Renal cortex interstitium (tissue), 11 donors: ENCODE measurements around the gene BAIAP2L2. TPM values are rescaled to one million over a fixed set of nuclear protein-coding genes. Genes with fewer than 3 reads are reported as not detected.

Experiments used
- DNase-seq, 11 donors: peaks; one replicate each; pipeline ENCODE4 v3.0.0-alpha.2; 2013; ENCODE audit warnings: low read depth in 9 of 11, low spot score in 4 of 11; ENCODE audit errors: extremely low read depth in 1 of 11
- polyA plus RNA-seq, 3 donors: library from polyadenylated mRNA; unstranded; fragments of 120-200 nt; gene quantifications; one replicate each; pipeline ENCODE4 v1.2.1, GENCODE V29; 2013; ENCODE audit not compliant: insufficient read length in 3 of 3

BAIAP2L2 gene
- polyA plus RNA-seq, 3 donors = 5.8 to 11.3 (median 7.5) TPM

- no peak for DNase-seq
Observed at GRCh38 chr22:38111925-38112355, 1.5 kb upstream of the BAIAP2L2 start.

- peak in 3 of 11 donors; percentile 20 to 43 (median 29) for DNase-seq
Observed at GRCh38 chr22:38110863-38111852, 674 bp upstream of the BAIAP2L2 start.

- DNase-seq = peak in 1 of 11 donors; percentile 54
Observed at GRCh38 chr22:38109371-38110001, 998 bp downstream of the BAIAP2L2 start.

GRCh38 chr22:38108561-38109319 lies 1.7 kb downstream of the BAIAP2L2 start:
- DNase-seq = no peak

- DNase-seq = no peak
Observed at GRCh38 chr22:38107692-38108515, 2.6 kb downstream of the BAIAP2L2 start.

- no peak for DNase-seq
Observed at GRCh38 chr22:38106814-38107578, 3.5 kb downstream of the BAIAP2L2 start.

GRCh38 chr22:38104084-38104483 lies 6.4 kb downstream of the BAIAP2L2 start:
- no peak for DNase-seq

- no peak for DNase-seq
Observed at GRCh38 chr22:38103641-38104040, 6.8 kb downstream of the BAIAP2L2 start.

GRCh38 chr22:38098410-38099249 lies 11.9 kb downstream of the BAIAP2L2 start:
- no peak for DNase-seq

GRCh38 chr22:38097557-38098409 lies 12.7 kb downstream of the BAIAP2L2 start:
- DNase-seq = no peak

- no peak for DNase-seq
Observed at GRCh38 chr22:38097058-38097457, 13.4 kb downstream of the BAIAP2L2 start.

GRCh38 chr22:38089474-38089851 lies 21.0 kb downstream of the BAIAP2L2 start:
- DNase-seq = no peak

- DNase-seq = no peak
Observed at GRCh38 chr22:38088629-38089473, 21.6 kb downstream of the BAIAP2L2 start.

GRCh38 chr22:38087855-38088254 lies 22.6 kb downstream of the BAIAP2L2 start:
- DNase-seq = no peak

GRCh38 chr22:38086942-38087341 lies 23.5 kb downstream of the BAIAP2L2 start:
- DNase-seq = no peak
